ENCODE data around the gene GANAB. TPM values are rescaled to one million over a fixed set of nuclear protein-coding genes. Genes with fewer than 3 reads are reported as not detected.

Gene GANAB
- total RNA-seq, 1 experiment from 2014 or later = 364 TPM

- H3K36me3 Mint-ChIP-seq (ENCODE audit: insufficient read depth, unreplicated experiment) = peaks cover 31% of the 10 kb centered on the region
- H3K27ac Mint-ChIP-seq (ENCODE audit: low read depth, unreplicated experiment) = no peak overlapping the region
- no peak for DNase-seq (ENCODE audit: unreplicated experiment)
- ChIA-PET CTCF (interaction anchor here (0.6 to 4.2 kb wide), 8 partner anchors 9 to 220 kb away, joined by 3 to 39 read pairs (median 3); partner anchors contain the start of gene TUT1), POLR2A (interaction anchor here (0.6 to 8.4 kb wide), 12 partner anchors 8 to 1073 kb away, joined by 3 to 98 read pairs (median 4); partner anchors contain the start of genes B3GAT3, C11orf98, CSKMT and MTA2)
- no peaks in the 10 kb centered on the region for H3K9me3 Mint-ChIP-seq (ENCODE audit: unreplicated experiment)
- BruUV-seq (replicated peaks) = no TSS peak
- peaks cover 10% of the 10 kb centered on the region for H3K4me1 Mint-ChIP-seq (ENCODE audit: insufficient read depth, unreplicated experiment)
- H3K27me3 Mint-ChIP-seq (ENCODE audit: insufficient read depth, unreplicated experiment) = no peaks in the 10 kb centered on the region
- peak overlapping the region; percentile 39 for H3K4me3 Mint-ChIP-seq (ENCODE audit: unreplicated experiment)
- TF ChIP-seq CTCF (IDR thresholded peaks at IDR 0.05; ENCODE audit: unreplicated experiment) = no peak
- intact Hi-C loops (cut with micrococcal nuclease) = loop anchor here (2.0 to 5.0 kb wide), 4 partner anchors 21 to 81 kb away; partner anchors contain the start of genes EEF1G and GANAB
Observed at GRCh38 chr11:62613291-62613778, 33.1 kb downstream of the GANAB start.

GRCh38 chr11:62612366-62613290, 33.8 kb downstream of the GANAB start, which contains the start of the genes EML3 and ROM1:
Gene EML3 (minus strand): TSS chr11:62612775. CDS start chr11:62612457, 318 bp downstream.
Gene ROM1 (plus strand): TSS chr11:62613257. CDS start chr11:62613282, 25 bp downstream.
- peak; percentile 89 for DNase-seq (ENCODE audit: unreplicated experiment)
- Mint-ChIP-seq H3K9me3 (ENCODE audit: unreplicated experiment) (no peaks in the 10 kb centered on the region), H3K27me3 (ENCODE audit: insufficient read depth, unreplicated experiment) (no peaks in the 10 kb centered on the region), H3K27ac (ENCODE audit: low read depth, unreplicated experiment) (peak within 1 kb of the TSS; percentile 80), H3K4me3 (ENCODE audit: unreplicated experiment) (peak within 1 kb of the TSS; percentile 90), H3K4me1 (ENCODE audit: insufficient read depth, unreplicated experiment) (peaks cover 15% of the 10 kb centered on the region), H3K36me3 (ENCODE audit: insufficient read depth, unreplicated experiment) (peaks cover 31% of the 10 kb centered on the region)
- POLR2A ChIA-PET = interaction anchor here (0.6 to 8.4 kb wide), 20 partner anchors 9 to 1074 kb away, joined by 3 to 98 read pairs (median 4); partner anchors contain the start of genes B3GAT3, C11orf98, CSKMT and INTS5
- peak; percentile 100 for TF ChIP-seq CTCF (IDR thresholded peaks at IDR 0.05; ENCODE audit: unreplicated experiment)
- BruUV-seq (replicated peaks) = no TSS peak
- intact Hi-C loops (cut with micrococcal nuclease) = loop anchor here (2.0 to 5.0 kb wide), 4 partner anchors 20 to 82 kb away; partner anchors contain the start of genes EEF1G and GANAB
- CTCF ChIA-PET = interaction anchor here (0.6 to 4.2 kb wide), 18 partner anchors 8 to 220 kb away, joined by 3 to 39 read pairs (median 5); partner anchors contain the start of genes B3GAT3, MTA2 and TUT1

GRCh38 chr11:62611705-62612365, 34.6 kb downstream of the GANAB start:
- BruUV-seq (replicated peaks) = no TSS peak
- peak overlapping the region; percentile 80 for H3K27ac Mint-ChIP-seq (ENCODE audit: low read depth, unreplicated experiment)

More at GRCh38 chr11:62611705-62612365, 34.6 kb downstream of the GANAB start:
- ChIA-PET POLR2A (interaction anchor here (0.6 to 8.4 kb wide), 19 partner anchors 10 to 229 kb away, joined by 3 to 98 read pairs (median 4); partner anchors contain the start of genes B3GAT3, C11orf98, CSKMT and EEF1G), CTCF (interaction anchor here (0.6 to 4.2 kb wide), 18 partner anchors 8 to 217 kb away, joined by 3 to 39 read pairs (median 4); partner anchors contain the start of genes B3GAT3, MTA2 and TUT1)
- peak overlapping the region; percentile 90 for H3K4me3 Mint-ChIP-seq (ENCODE audit: unreplicated experiment)
- intact Hi-C loops (cut with micrococcal nuclease) = loop anchor here (2.0 to 5.0 kb wide), 4 partner anchors 19 to 83 kb away; partner anchors contain the start of genes EEF1G and GANAB
- no peak for TF ChIP-seq CTCF (IDR thresholded peaks at IDR 0.05; ENCODE audit: unreplicated experiment)
- no peaks in the 10 kb centered on the region for H3K9me3 Mint-ChIP-seq (ENCODE audit: unreplicated experiment)
- DNase-seq (ENCODE audit: unreplicated experiment) = peak; percentile 56
- peaks cover 17% of the 10 kb centered on the region for H3K4me1 Mint-ChIP-seq (ENCODE audit: insufficient read depth, unreplicated experiment)
- no peaks in the 10 kb centered on the region for H3K27me3 Mint-ChIP-seq (ENCODE audit: insufficient read depth, unreplicated experiment)
- H3K36me3 Mint-ChIP-seq (ENCODE audit: insufficient read depth, unreplicated experiment) = peaks cover 37% of the 10 kb centered on the region
